OCI-LY3 (cell line): Measurements from ENCODE around the gene STMN1.

ENCODE experiments used
- EZH2phosphoT487 ChIP-seq: fragments of 200-600 bp; shearing (Covaris generic); IDR thresholded peaks from 2 replicates; pipeline ENCODE4 v1.6.1; 2018; ENCODE audit warnings: antibody characterized with exemption, mixed run types, low read depth
- TF ChIP-seq, protein P1 (sequence below): fragments of 200-600, 300-600 bp; sonication (generic); IDR thresholded peaks from 2 replicates; pipeline ENCODE4 v1.5.1; 2014; ENCODE audit warnings: antibody characterized with exemption, low read length, low read depth

DNA sequence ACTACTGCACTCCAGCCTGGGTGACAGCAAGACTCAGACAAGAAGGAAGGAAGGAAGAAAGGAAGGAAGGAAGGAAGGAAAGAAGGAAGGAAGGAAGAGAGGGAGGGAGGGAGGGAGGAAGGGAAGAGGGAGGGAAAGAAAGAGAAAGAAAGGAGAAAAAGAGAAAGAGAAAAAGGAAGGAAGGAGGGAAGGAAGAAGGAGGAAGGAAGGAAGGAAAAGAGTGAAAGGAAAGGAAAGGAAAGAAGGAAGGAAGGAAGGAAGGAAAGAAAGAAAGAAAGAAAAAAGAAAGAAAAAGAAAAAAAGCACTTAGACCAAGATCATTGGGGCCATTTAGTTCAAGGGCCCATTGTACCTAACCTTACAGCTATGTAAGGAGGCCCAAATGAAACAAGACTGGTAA is 49.3 kb upstream of the STMN1 start:
- TF ChIP-seq, protein P1, sequence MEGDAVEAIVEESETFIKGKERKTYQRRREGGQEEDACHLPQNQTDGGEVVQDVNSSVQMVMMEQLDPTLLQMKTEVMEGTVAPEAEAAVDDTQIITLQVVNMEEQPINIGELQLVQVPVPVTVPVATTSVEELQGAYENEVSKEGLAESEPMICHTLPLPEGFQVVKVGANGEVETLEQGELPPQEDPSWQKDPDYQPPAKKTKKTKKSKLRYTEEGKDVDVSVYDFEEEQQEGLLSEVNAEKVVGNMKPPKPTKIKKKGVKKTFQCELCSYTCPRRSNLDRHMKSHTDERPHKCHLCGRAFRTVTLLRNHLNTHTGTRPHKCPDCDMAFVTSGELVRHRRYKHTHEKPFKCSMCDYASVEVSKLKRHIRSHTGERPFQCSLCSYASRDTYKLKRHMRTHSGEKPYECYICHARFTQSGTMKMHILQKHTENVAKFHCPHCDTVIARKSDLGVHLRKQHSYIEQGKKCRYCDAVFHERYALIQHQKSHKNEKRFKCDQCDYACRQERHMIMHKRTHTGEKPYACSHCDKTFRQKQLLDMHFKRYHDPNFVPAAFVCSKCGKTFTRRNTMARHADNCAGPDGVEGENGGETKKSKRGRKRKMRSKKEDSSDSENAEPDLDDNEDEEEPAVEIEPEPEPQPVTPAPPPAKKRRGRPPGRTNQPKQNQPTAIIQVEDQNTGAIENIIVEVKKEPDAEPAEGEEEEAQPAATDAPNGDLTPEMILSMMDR = no peak
- no peak for TF ChIP-seq EZH2phosphoT487
